Measurements from ENCODE around the gene EXOSC7. TPM values are rescaled to one million over a fixed set of nuclear protein-coding genes. Genes with fewer than 3 reads are reported as not detected.
A peak's percentile ranks its signal among the peaks of the same experiment; 100 is the strongest.

Gene EXOSC7
- total RNA-seq, 2 experiments from 2014 or later = 28.1 to 28.4 TPM

- no peak for ATAC-seq (ENCODE audit: poor library complexity)
- peak overlapping the region; percentile 82 for H3K4me3 Mint-ChIP-seq
- H3K4me1 Mint-ChIP-seq (ENCODE audit: low read depth) = peaks cover 39% of the 10 kb centered on the region
- H3K9me3 ChIP-seq (ENCODE audit: control insufficient read depth in 1 of 2, insufficient read depth in 1 of 2, low read length in 2 of 2) = no peaks in the 10 kb centered on the region
- DNase-seq = peak in 10 of 14 experiments; percentile 11 to 54 (median 20)
- H3K27me3 ChIP-seq (ENCODE audit: control insufficient read depth in 1 of 2, insufficient read depth in 2 of 2, low read length in 2 of 2) = peaks cover 3 to 8% of the 10 kb centered on the region in 2 experiments
- intact Hi-C loops (cut with DNase I, micrococcal nuclease) = loop anchor here (2.0 to 10.0 kb wide), 6 partner anchors 131 to 1039 kb away; partner anchors contain the start of gene LIMD1 (in 1 of the 2)
- H3K36me3 ChIP-seq (ENCODE audit: insufficient read depth, low read length) = no peaks in the 10 kb centered on the region
- peaks cover 62% of the 10 kb centered on the region for H3K27me3 Mint-ChIP-seq
- no peak overlapping the region for H3K27ac Mint-ChIP-seq
- H3K9me3 Mint-ChIP-seq = no peaks in the 10 kb centered on the region
- no peak overlapping the region for H3K27ac ChIP-seq (ENCODE audit: low read depth in 1 of 2, low read length in 2 of 2)
- peaks cover 34% of the 10 kb centered on the region for H3K4me1 ChIP-seq (ENCODE audit: insufficient read depth, low read length)
- no peak for TF ChIP-seq CTCF (IDR thresholded peaks at IDR 0.05)
- ChIA-PET POLR2A (interaction anchor here (0.6 to 1.3 kb wide), 3 partner anchors 15 to 61 kb away, joined by 3 to 5 read pairs (median 3); no protein-coding TSS in a partner anchor), CTCF (interaction anchor here (1.0 to 2.2 kb wide), 2 partner anchors 10 to 175 kb away, joined by 3 to 12 read pairs; no protein-coding TSS in a partner anchor)
- H3K36me3 Mint-ChIP-seq (ENCODE audit: low read depth) = no peaks in the 10 kb centered on the region
- H3K4me3 ChIP-seq (ENCODE audit: low read length) = peak overlapping the region; percentile 38
Observed at GRCh38 chr3:45035441-45036301, 59.6 kb downstream of the EXOSC7 start.

GRCh38 chr3:45037720-45038455 lies 61.8 kb downstream of the EXOSC7 start:
- no peaks in the 10 kb centered on the region for H3K36me3 Mint-ChIP-seq (ENCODE audit: low read depth)
- POLR2A ChIA-PET = interaction anchor here (0.7 to 1.1 kb wide), 2 partner anchors 61 to 172 kb away, joined by 3 to 4 read pairs; partner anchors contain the start of genes EXOSC7 and ZDHHC3

More at GRCh38 chr3:45037720-45038455, 61.8 kb downstream of the EXOSC7 start:
- peaks cover 3 to 8% of the 10 kb centered on the region in 2 experiments for H3K27me3 ChIP-seq (ENCODE audit: control insufficient read depth in 1 of 2, insufficient read depth in 2 of 2, low read length in 2 of 2)
- no peaks in the 10 kb centered on the region for H3K36me3 ChIP-seq (ENCODE audit: insufficient read depth, low read length)
- ATAC-seq (ENCODE audit: poor library complexity) (peak; percentile 94), DNase-seq (peak; percentile 86 to 96 (median 90))
- H3K4me1 ChIP-seq (ENCODE audit: insufficient read depth, low read length) = peaks cover 51% of the 10 kb centered on the region
- Mint-ChIP-seq H3K4me1 (ENCODE audit: low read depth) (peaks cover 56% of the 10 kb centered on the region), H3K27ac (no peak overlapping the region), H3K27me3 (peaks cover 49% of the 10 kb centered on the region), H3K9me3 (no peaks in the 10 kb centered on the region), H3K4me3 (peak overlapping the region; percentile 62)
- intact Hi-C loops (cut with DNase I, micrococcal nuclease) = loop anchor here (1.0 to 10.0 kb wide), 8 partner anchors 129 to 1037 kb away; partner anchors contain the start of gene LIMD1 (in 1 of the 2)
- no peak overlapping the region for H3K4me3 ChIP-seq (ENCODE audit: low read length)
- peak; percentile 91 for TF ChIP-seq CTCF (IDR thresholded peaks at IDR 0.05)
- CTCF ChIA-PET = interaction anchor here (0.7 to 2.2 kb wide), 6 partner anchors 67 to 1220 kb away, joined by 3 to 12 read pairs (median 4); no protein-coding TSS in a partner anchor
- no peak overlapping the region for H3K27ac ChIP-seq (ENCODE audit: low read depth in 1 of 2, low read length in 2 of 2)
- no peaks in the 10 kb centered on the region for H3K9me3 ChIP-seq (ENCODE audit: control insufficient read depth in 1 of 2, insufficient read depth in 1 of 2, low read length in 2 of 2)
